CD4-positive, CD25-positive, alpha-beta regulatory T cell (primary cell): ENCODE data around the gene RSRC2. TPM values are rescaled to one million over a fixed set of nuclear protein-coding genes. Genes with fewer than 3 reads are reported as not detected.
"Not testable (repeated sequence)": the region's sequence is repeated elsewhere in the genome, so short reads cannot be mapped to it uniquely, and the experiment has no call there.

ENCODE experiments used
- ATAC-seq, 2 donors: fragments of 150-1000 bp; cut with Tn5 transposase; one replicate each; pipeline ENCODE4 v1.10.0; 2021; ENCODE audit warnings: low read depth in 2 of 2, moderate number of reproducible peaks in 2 of 2, moderate library complexity in 1 of 2
- DNase-seq, 3 donors: peaks; one replicate each; pipeline versions ENCODE4 v3.0.0 to v3.0.0-alpha.2; 2012 to 2022; ENCODE audit warnings: mixed read lengths in 1 of 3
- H3K27ac ChIP-seq: one replicate; pipeline ENCODE4 v1.7.0; 2013; ENCODE audit warnings: mild to moderate bottlenecking, low read length; ENCODE audit not compliant: insufficient read depth, poor library complexity, severe bottlenecking
- H3K27me3 ChIP-seq: one replicate; pipeline ENCODE4 v1.7.0; 2013; ENCODE audit warnings: low read length; ENCODE audit not compliant: control insufficient read depth, insufficient read depth
- H3K36me3 ChIP-seq: one replicate; pipeline ENCODE4 v1.7.0; 2013; ENCODE audit warnings: mild to moderate bottlenecking, low read length, moderate library complexity; ENCODE audit not compliant: control insufficient read depth, insufficient read depth
- H3K4me1 ChIP-seq: 2 replicates; pipeline ENCODE4 v1.7.0; 2013; ENCODE audit warnings: mild to moderate bottlenecking, low read length; ENCODE audit not compliant: insufficient read depth, control insufficient read depth, poor library complexity, severe bottlenecking
- H3K4me3 ChIP-seq: one replicate; pipeline ENCODE4 v1.7.0; 2013; ENCODE audit warnings: low read depth, mild to moderate bottlenecking, low read length, moderate library complexity
- H3K9me3 ChIP-seq, 2 experiments: 1 replicate in 1 of 2; 2 replicates in 1 of 2; pipeline ENCODE4 v1.7.0; 2013; ENCODE audit warnings: low read length in 2 of 2, mild to moderate bottlenecking in 1 of 2, moderate library complexity in 1 of 2; ENCODE audit not compliant: control insufficient read depth in 2 of 2
- H3K27ac Mint-ChIP-seq, 3 donors: one replicate each; pipeline ENCODE4 v1.8.0; 2020 to 2022; ENCODE audit warnings: mild to moderate bottlenecking in 3 of 3, mixed read lengths in 3 of 3, moderate library complexity in 2 of 3
- H3K27me3 Mint-ChIP-seq: one replicate; pipeline ENCODE4 v1.8.0; 2022; ENCODE audit warnings: mild to moderate bottlenecking, mixed read lengths
- H3K36me3 Mint-ChIP-seq: one replicate; pipeline ENCODE4 v1.8.0; 2020; ENCODE audit warnings: mixed read lengths
- H3K4me1 Mint-ChIP-seq, 4 donors: one replicate each; pipeline ENCODE4 v1.8.0; 2020 to 2022; ENCODE audit warnings: mixed read lengths in 4 of 4, mild to moderate bottlenecking in 1 of 4
- H3K4me3 Mint-ChIP-seq, 4 donors: one replicate each; pipeline ENCODE4 v1.8.0; 2020 to 2022; ENCODE audit warnings: mild to moderate bottlenecking in 4 of 4, mixed read lengths in 4 of 4, moderate library complexity in 3 of 4
- H3K9me3 Mint-ChIP-seq, 7 donors: one replicate each; pipeline ENCODE4 v1.8.0; 2020 to 2022; ENCODE audit warnings: mixed read lengths in 7 of 7, mild to moderate bottlenecking in 3 of 7, moderate library complexity in 2 of 7
- polyA plus RNA-seq, 4 donors: library from polyadenylated mRNA; unstranded; fragments of 300-500 nt; fragmentation: Illumina TruSeq; gene quantifications; one replicate each; pipeline ENCODE4 v1.2.3, GENCODE V29; 2021
- total RNA-seq: library from RNA; stranded (reverse); gene quantifications from one replicate; pipeline ENCODE4 v1.2.3, GENCODE V29; 2022

Gene RSRC2
- total and polyA plus RNA-seq, 5 donors from 2014 or later, result 28.3 to 293 (median 32.7) TPM

- no peak for ATAC-seq
- Mint-ChIP-seq H3K27me3 (no peaks in the 10 kb centered on the region), H3K27ac (peak overlapping the region in 1 of 3 donors; percentile 45), H3K4me1 (peaks cover 5 to 7% (median 6%) of the 10 kb centered on the region in 4 donors), H3K9me3 (no peaks in the 10 kb centered on the region), H3K36me3 (peaks cover 48% of the 10 kb centered on the region), H3K4me3 (no peak overlapping the region)
- Histone ChIP-seq H3K9me3 (no peaks in the 10 kb centered on the region), H3K4me3 (no peak overlapping the region), H3K27ac (no peak overlapping the region), H3K27me3 (no peaks in the 10 kb centered on the region), H3K4me1 (no peaks in the 10 kb centered on the region), H3K36me3 (peaks cover 83% of the 10 kb centered on the region)
- DNase-seq, result no peak
Observed at GRCh38 chr12:122483969-122484368, 42.8 kb downstream of the RSRC2 start.

DNA sequence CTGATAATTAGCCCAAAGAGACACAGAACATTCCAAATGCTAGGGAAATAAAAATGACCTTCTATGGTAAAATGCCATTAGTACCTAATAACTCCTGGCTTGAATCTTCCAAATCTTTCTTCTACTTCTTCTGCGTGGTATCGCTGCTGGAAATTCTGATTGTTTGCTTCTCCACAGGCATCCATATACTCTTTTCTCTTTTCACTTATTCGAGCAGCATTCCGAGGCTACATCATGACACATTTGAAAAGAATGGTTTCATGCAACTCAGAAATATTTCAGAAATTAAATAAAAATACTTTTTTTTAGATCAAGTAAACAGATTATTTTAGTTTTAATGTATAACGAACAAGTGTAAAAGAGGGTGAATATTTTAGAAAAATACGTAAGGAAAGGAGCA lies 44.9 kb downstream of the RSRC2 start:
- Histone ChIP-seq H3K4me1 (no peaks in the 10 kb centered on the region), H3K9me3 (no peaks in the 10 kb centered on the region), H3K27ac (no peak overlapping the region), H3K27me3 (no peaks in the 10 kb centered on the region), H3K36me3 (peaks cover 79% of the 10 kb centered on the region), H3K4me3 (no peak overlapping the region)
- Mint-ChIP-seq H3K27ac (no peak overlapping the region), H3K4me3 (no peak overlapping the region), H3K36me3 (peaks cover 52% of the 10 kb centered on the region), H3K9me3 (no peaks in the 10 kb centered on the region), H3K4me1 (peaks cover 5 to 10% (median 7%) of the 10 kb centered on the region in 4 donors), H3K27me3 (no peaks in the 10 kb centered on the region)
- no peak for DNase-seq
- no peak for ATAC-seq

GRCh38 chr12:122480753-122481152 lies 46.0 kb downstream of the RSRC2 start:
- Mint-ChIP-seq H3K4me1 (peaks cover 6 to 12% (median 8%) of the 10 kb centered on the region in 4 donors), H3K27ac (peak overlapping the region in 1 of 3 donors; percentile 8), H3K9me3 (no peaks in the 10 kb centered on the region), H3K4me3 (no peak overlapping the region), H3K36me3 (peaks cover 59% of the 10 kb centered on the region), H3K27me3 (no peaks in the 10 kb centered on the region)
- DNase-seq (no peak), ATAC-seq (no peak)
- no peaks in the 10 kb centered on the region for H3K4me1 ChIP-seq
- no peak overlapping the region for H3K27ac ChIP-seq
- H3K4me3 ChIP-seq, result no peak overlapping the region
- peaks cover 85% of the 10 kb centered on the region for H3K36me3 ChIP-seq
- H3K9me3 ChIP-seq, result no peaks in the 10 kb centered on the region
- H3K27me3 ChIP-seq, result no peaks in the 10 kb centered on the region

- Histone ChIP-seq H3K27ac (no peak overlapping the region), H3K27me3 (no peaks in the 10 kb centered on the region), H3K4me1 (no peaks in the 10 kb centered on the region), H3K4me3 (no peak overlapping the region), H3K36me3 (peaks cover 54% of the 10 kb centered on the region), H3K9me3 (no peaks in the 10 kb centered on the region)
- Mint-ChIP-seq H3K4me1 (peaks cover 11 to 17% (median 13%) of the 10 kb centered on the region in 4 donors), H3K27me3 (no peaks in the 10 kb centered on the region), H3K4me3 (no peak overlapping the region), H3K9me3 (no peaks in the 10 kb centered on the region), H3K36me3 (peaks cover 47% of the 10 kb centered on the region), H3K27ac (peak overlapping the region in 2 of 3 donors; percentile 70 to 78)
- DNase-seq (no peak), ATAC-seq (no peak)
Observed at GRCh38 chr12:122474324-122474716, 52.4 kb downstream of the RSRC2 start.

- Mint-ChIP-seq H3K27ac (peak overlapping the region; percentile 70 to 80 (median 78)), H3K9me3 (no peaks in the 10 kb centered on the region), H3K4me1 (peaks cover 11 to 17% (median 13%) of the 10 kb centered on the region in 4 donors), H3K36me3 (peaks cover 46% of the 10 kb centered on the region), H3K4me3 (no peak overlapping the region), H3K27me3 (no peaks in the 10 kb centered on the region)
- Histone ChIP-seq H3K27ac (no peak overlapping the region), H3K36me3 (peaks cover 48% of the 10 kb centered on the region), H3K9me3 (no peaks in the 10 kb centered on the region), H3K4me3 (no peak overlapping the region), H3K27me3 (no peaks in the 10 kb centered on the region), H3K4me1 (no peaks in the 10 kb centered on the region)
- ATAC-seq (no peak), DNase-seq (no peak)
Observed at GRCh38 chr12:122473543-122474323, 53.0 kb downstream of the RSRC2 start.

- peaks cover 32% of the 10 kb centered on the region for H3K36me3 Mint-ChIP-seq
- H3K27ac Mint-ChIP-seq, result peak overlapping the region in 2 of 3 donors; percentile 2 to 38
- DNase-seq, result peak in 2 of 3 donors; percentile 70 to 78
- Histone ChIP-seq H3K4me3 (peak overlapping the region; percentile 20), H3K4me1 (no peaks in the 10 kb centered on the region), H3K27me3 (no peaks in the 10 kb centered on the region), H3K27ac (peak overlapping the region; percentile 61), H3K36me3 (peaks cover 31% of the 10 kb centered on the region), H3K9me3 (no peaks in the 10 kb centered on the region)
- H3K4me1 Mint-ChIP-seq, result peaks cover 11 to 13% (median 13%) of the 10 kb centered on the region in 4 donors
- peak; percentile 66 to 68 for ATAC-seq
- no peaks in the 10 kb centered on the region for H3K9me3 Mint-ChIP-seq
- H3K4me3 Mint-ChIP-seq, result no peak overlapping the region
- H3K27me3 Mint-ChIP-seq, result no peaks in the 10 kb centered on the region
Observed at GRCh38 chr12:122471324-122472226, 55.2 kb downstream of the RSRC2 start.

- not testable (repeated sequence) for H3K4me1 ChIP-seq, H3K27me3 Mint-ChIP-seq, H3K27ac Mint-ChIP-seq, DNase-seq, H3K27me3 ChIP-seq, ATAC-seq, H3K27ac ChIP-seq, H3K4me3 Mint-ChIP-seq, H3K9me3 Mint-ChIP-seq, H3K9me3 ChIP-seq, H3K4me3 ChIP-seq
- peaks cover 5 to 13% (median 12%) of the 10 kb centered on the region in 4 donors for H3K4me1 Mint-ChIP-seq
- peaks cover 22% of the 10 kb centered on the region for H3K36me3 Mint-ChIP-seq
- H3K36me3 ChIP-seq, result peaks cover 21% of the 10 kb centered on the region
Observed at GRCh38 chr12:122470576-122470975, 56.2 kb downstream of the RSRC2 start.
